ENCODE data around the gene KIF21A. TPM values are rescaled to one million over a fixed set of nuclear protein-coding genes. Genes with fewer than 3 reads are reported as not detected.

KIF21A gene
- polyA plus RNA-seq, 1 of the 3 experiments (the other 2 are of a cell fraction), result 3.6 TPM

DNA sequence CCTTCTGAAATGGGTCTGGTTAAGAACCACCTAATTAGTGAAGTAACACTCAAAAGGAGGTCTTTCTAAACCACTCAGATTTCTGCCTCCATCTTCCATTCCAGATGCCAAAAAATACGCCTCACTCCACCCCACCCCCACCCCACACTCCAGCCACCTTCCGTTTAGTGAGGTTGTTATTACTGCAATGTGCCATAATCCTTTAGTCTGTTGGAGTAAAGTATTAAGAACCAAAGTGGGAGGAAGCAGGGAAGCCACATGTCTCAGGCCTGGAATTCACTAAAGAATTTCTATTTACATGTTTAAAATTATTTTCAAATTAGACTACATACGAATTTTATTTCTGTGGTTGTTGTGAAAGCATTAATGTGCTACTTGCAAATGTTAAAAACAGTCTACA lies 7.4 kb downstream of the KIF21A start:
- H3K4me1 ChIP-seq (ENCODE audit: control insufficient read depth in 1 of 2, insufficient read depth in 2 of 2, low read depth in 1 of 2, low read length in 1 of 2), result peaks cover 0 to 6% of the 10 kb centered on the region in 2 experiments; a peak in 2 of 4 replicates
- 78% methylated on average over 3 of the region's 3 CpGs for WGBS (ENCODE audit: low lambda C conversion rate)
- H3K4me3 ChIP-seq (ENCODE audit: low read depth in 2 of 2, low read length in 1 of 2), result no peak overlapping the region
- no peaks in the 10 kb centered on the region for H3F3A ChIP-seq (replicated peaks; ENCODE audit: insufficient read depth)
- TF ChIP-seq JUND (IDR thresholded peaks at IDR 0.05) (no peak), RAD21 (IDR thresholded peaks at IDR 0.05; ENCODE audit: low read length) (no peak), TEAD4 (IDR thresholded peaks at IDR 0.05; ENCODE audit: borderline replicate concordance, insufficient read depth) (no peak)
- no peak overlapping the region for H3K9ac ChIP-seq
- CTCF ChIA-PET, result interaction anchor here (0.8 kb wide), 1 partner anchor 52 kb away, joined by 3 read pairs; no protein-coding TSS in a partner anchor
- peaks cover 4% of the 10 kb centered on the region; the same call in 1 of the 2 replicates for H3K79me2 ChIP-seq (ENCODE audit: insufficient read depth)
- H3K9me3 ChIP-seq, result no peaks in the 10 kb centered on the region
- no peaks in the 10 kb centered on the region for H3K9me2 ChIP-seq
- POLR2A ChIA-PET, result no interaction called here
- DNase-seq, result no peak
- no peaks in the 10 kb centered on the region for H4K20me1 ChIP-seq (ENCODE audit: insufficient read depth)
- H2AFZ ChIP-seq (ENCODE audit: low read depth), result no peak overlapping the region
- no peak overlapping the region for H3K27ac ChIP-seq (ENCODE audit: low read depth in 2 of 2, low read length in 1 of 2)
- no peaks in the 10 kb centered on the region for H3K27me3 ChIP-seq (ENCODE audit: insufficient read depth)
- H3K36me3 ChIP-seq (replicated peaks in 1 of 2; ENCODE audit: control insufficient read depth in 1 of 2, insufficient read depth in 2 of 2, low read length in 1 of 2), result peaks cover 0 to 2% of the 10 kb centered on the region in 2 experiments
- no peak overlapping the region for H3K4me2 ChIP-seq

- H3K27me3 ChIP-seq (ENCODE audit: insufficient read depth), result no peaks in the 10 kb centered on the region
- H3K4me3 ChIP-seq (ENCODE audit: low read depth in 2 of 2, low read length in 1 of 2), result no peak overlapping the region
- TF ChIP-seq, protein P1, sequence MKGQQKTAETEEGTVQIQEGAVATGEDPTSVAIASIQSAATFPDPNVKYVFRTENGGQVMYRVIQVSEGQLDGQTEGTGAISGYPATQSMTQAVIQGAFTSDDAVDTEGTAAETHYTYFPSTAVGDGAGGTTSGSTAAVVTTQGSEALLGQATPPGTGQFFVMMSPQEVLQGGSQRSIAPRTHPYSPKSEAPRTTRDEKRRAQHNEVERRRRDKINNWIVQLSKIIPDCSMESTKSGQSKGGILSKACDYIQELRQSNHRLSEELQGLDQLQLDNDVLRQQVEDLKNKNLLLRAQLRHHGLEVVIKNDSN (IDR thresholded peaks at IDR 0.05; ENCODE audit: borderline replicate concordance, low read depth), result no peak
- TF ChIP-seq PBX3 (IDR thresholded peaks at IDR 0.05) (no peak), FOSL2 (IDR thresholded peaks at IDR 0.05; ENCODE audit: borderline replicate concordance, low read depth) (no peak), SIN3A (IDR thresholded peaks at IDR 0.05; ENCODE audit: borderline replicate concordance, low read depth, low read length) (no peak)
- H2AFZ ChIP-seq (ENCODE audit: low read depth), result no peak overlapping the region
- 85% methylated on average over 1 of the region's 1 CpG for WGBS (ENCODE audit: low lambda C conversion rate)
- no peaks in the 10 kb centered on the region for H3K9me2 ChIP-seq
- no peak overlapping the region for H3K4me2 ChIP-seq
- H3K79me2 ChIP-seq (ENCODE audit: insufficient read depth), result no peaks in the 10 kb centered on the region; the same call in 1 of the 2 replicates
- H3K9ac ChIP-seq, result no peak overlapping the region
- peak overlapping the region in 1 of 2 experiments; percentile 35; a peak in 1 of 4 replicates for H3K27ac ChIP-seq (ENCODE audit: low read depth in 2 of 2, low read length in 1 of 2)
- H3K36me3 ChIP-seq (replicated peaks in 1 of 2; ENCODE audit: control insufficient read depth in 1 of 2, insufficient read depth in 2 of 2, low read length in 1 of 2), result peaks cover 0 to 2% of the 10 kb centered on the region in 2 experiments
- H3K9me3 ChIP-seq, result no peaks in the 10 kb centered on the region
- no peaks in the 10 kb centered on the region for H3F3A ChIP-seq (replicated peaks; ENCODE audit: insufficient read depth)
- ChIA-PET POLR2A (no interaction called here), CTCF (no interaction called here)
- peaks cover 0 to 6% of the 10 kb centered on the region in 2 experiments; a peak in 2 of 4 replicates for H3K4me1 ChIP-seq (ENCODE audit: control insufficient read depth in 1 of 2, insufficient read depth in 2 of 2, low read depth in 1 of 2, low read length in 1 of 2)
- H4K20me1 ChIP-seq (ENCODE audit: insufficient read depth), result no peaks in the 10 kb centered on the region
- DNase-seq, result no peak
These were observed 11.1 kb downstream of the KIF21A start for GRCh38 chr12:39431797-39432196.

DNA sequence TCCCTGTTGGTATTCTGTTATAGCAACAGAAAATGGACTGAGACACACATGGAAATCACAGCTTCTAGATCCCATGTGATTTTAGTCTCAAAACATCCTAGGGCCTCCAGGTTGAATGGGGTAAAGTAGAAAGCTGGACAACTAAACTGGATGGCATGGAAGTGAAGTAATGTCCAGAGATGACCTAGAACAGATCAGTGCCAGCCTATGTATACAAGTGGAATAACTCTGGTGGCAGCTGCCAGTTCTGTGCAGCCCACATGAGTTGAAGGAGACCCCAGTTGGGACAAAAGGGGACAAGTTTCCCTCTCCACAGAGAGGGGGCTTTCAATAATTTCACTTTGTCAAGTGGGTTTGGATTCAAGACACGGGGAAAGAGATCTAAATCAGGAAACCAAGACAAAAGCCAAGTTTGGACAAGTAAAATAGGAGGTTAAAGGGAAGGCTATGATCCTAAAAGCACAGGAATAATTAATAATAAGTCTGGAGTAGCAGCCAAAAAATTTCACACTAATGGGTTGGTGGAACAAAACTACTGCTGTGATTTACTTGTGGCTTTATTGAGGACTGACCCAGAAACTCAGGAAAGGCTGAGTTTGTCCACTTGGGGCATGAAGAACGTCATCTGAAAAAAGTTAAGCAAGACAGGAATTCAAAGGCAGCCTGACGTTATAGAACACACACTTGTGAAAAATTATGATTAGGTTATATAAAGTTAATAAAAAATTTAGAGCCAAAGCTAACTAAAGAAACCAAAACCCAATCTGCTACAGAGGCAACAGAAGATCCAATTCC lies 11.7 kb downstream of the KIF21A start:
- no peaks in the 10 kb centered on the region for H3K27me3 ChIP-seq (ENCODE audit: insufficient read depth)
- no peak overlapping the region for H3K4me3 ChIP-seq (ENCODE audit: low read depth in 2 of 2, low read length in 1 of 2)
- no peaks in the 10 kb centered on the region for H3K9me3 ChIP-seq
- peaks cover 0 to 4% of the 10 kb centered on the region in 2 experiments; a peak in 2 of 4 replicates for H3K4me1 ChIP-seq (ENCODE audit: control insufficient read depth in 1 of 2, insufficient read depth in 2 of 2, low read depth in 1 of 2, low read length in 1 of 2)
- no peak for TF ChIP-seq TEAD4 (IDR thresholded peaks at IDR 0.05; ENCODE audit: borderline replicate concordance, insufficient read depth)
- no peaks in the 10 kb centered on the region; the same call in 1 of the 2 replicates for H3K79me2 ChIP-seq (ENCODE audit: insufficient read depth)
- H4K20me1 ChIP-seq (ENCODE audit: insufficient read depth), result no peaks in the 10 kb centered on the region
- H3K4me2 ChIP-seq, result no peak overlapping the region
- no peaks in the 10 kb centered on the region for H3K9me2 ChIP-seq
- no peak overlapping the region for H2AFZ ChIP-seq (ENCODE audit: low read depth)
- ChIA-PET POLR2A (no interaction called here), CTCF (no interaction called here)
- H3K9ac ChIP-seq, result no peak overlapping the region
- 83% methylated on average over 3 of the region's 3 CpGs for WGBS (ENCODE audit: low lambda C conversion rate)
- peak overlapping the region in 1 of 2 experiments; percentile 35; a peak in 1 of 4 replicates for H3K27ac ChIP-seq (ENCODE audit: low read depth in 2 of 2, low read length in 1 of 2)
- H3K36me3 ChIP-seq (replicated peaks in 1 of 2; ENCODE audit: control insufficient read depth in 1 of 2, insufficient read depth in 2 of 2, low read length in 1 of 2), result peaks cover 0 to 2% of the 10 kb centered on the region in 2 experiments
- H3F3A ChIP-seq (replicated peaks; ENCODE audit: insufficient read depth), result no peaks in the 10 kb centered on the region
- DNase-seq, result no peak

Measured in SK-N-SH (cell line).